ENCODE data around the gene PID1.

PID1 gene

DNA sequence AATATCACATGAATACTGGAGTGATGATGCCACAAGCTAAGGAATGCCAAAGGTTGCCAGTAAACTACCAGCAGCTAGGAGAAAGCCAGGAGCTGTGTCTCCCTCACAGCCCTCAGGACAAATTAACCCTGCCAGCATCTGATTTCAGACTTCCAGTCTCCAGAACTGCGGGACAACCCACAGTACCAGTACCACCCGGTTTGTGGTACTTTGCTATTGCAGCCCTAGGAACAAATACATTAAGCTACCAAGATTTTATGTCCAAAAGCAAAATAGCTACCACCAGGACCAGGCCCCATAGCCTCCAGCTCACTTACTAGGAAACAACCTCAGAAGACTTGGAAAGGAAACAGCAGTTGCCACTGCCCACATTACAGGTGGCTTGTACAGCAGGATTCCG lies 10.0 kb downstream of the PID1 start:
- DNase-seq (ENCODE audit: low spot score), result no peak

DNA sequence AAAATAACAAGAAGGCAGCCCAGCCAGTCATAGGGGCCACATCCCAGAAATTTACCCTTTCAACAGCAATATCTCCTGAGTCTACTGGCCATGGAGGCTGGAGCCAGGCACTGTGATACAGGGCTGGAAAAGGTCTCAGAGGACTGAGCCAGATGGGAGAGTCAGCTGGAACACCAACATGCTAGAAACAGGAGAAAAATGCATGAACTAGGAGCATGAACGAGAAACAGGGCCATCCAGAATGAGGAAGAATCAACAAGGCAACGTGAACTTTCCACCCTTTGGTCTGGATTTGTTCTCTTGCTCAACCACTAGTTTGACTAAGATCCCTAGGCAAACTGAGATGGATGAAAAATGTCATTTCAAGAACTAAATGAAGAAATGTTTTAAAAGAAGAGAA lies 13.1 kb downstream of the PID1 start:
- DNase-seq (ENCODE audit: low spot score), result no peak

DNA sequence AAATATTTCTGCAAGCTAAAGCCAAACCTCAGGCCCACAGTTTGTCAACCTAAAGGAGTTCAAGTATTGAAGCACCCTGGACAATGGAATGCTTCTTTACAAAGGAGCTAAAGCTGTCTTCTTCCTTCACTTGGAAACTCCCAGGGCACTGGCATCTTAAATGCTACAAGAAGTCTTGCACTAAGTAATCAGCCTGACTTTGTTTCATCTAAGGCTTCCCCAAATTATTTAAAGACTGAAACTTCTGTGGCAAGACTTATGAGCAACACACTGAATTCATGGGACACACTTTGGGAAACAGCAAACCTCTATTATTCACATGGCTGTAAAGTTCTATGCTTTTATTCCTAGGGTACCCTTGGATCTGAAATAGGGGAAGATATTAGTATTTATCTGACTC lies 14.7 kb downstream of the PID1 start:
- DNase-seq (ENCODE audit: low spot score), result no peak

DNA sequence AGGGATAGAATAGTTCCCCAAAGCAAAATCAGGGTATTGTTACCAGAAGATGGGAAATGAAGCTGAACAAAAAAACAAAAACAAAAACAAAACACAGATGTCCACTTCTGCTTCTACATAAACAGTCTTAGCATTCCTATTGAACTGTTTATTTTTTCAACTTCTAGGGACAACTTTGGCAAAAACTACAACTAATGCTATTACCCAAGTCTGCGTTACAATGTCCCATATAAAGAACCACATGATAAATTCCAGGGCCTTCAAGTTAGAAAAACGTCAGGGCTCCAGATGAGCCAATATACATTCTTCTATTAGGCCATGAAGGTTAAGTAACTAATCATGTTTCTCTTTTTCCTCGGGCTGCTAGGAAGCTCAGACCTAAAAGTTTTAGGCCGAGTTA lies 16.9 kb downstream of the PID1 start:
- DNase-seq (ENCODE audit: low spot score), result no peak

DNA sequence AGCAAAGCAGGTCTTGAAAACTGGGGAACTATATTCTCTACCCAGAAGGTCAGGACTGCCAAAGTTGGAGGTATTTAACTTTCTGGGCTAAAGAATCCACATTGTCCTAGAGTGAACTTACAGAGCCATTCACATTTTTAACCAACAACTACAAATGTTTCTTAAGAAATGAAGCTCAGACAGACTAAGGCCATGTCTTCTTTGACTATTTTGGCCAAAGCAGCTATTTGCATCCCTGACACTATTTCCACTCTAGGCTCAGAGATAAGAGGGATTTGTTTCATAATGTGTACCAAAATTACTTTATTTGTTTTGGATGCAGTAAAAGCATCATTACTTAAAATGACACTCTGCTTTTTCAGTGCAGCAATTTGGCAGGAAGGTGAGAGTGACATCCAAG lies 18.1 kb downstream of the PID1 start:
- DNase-seq (ENCODE audit: low spot score), result no peak

DNA sequence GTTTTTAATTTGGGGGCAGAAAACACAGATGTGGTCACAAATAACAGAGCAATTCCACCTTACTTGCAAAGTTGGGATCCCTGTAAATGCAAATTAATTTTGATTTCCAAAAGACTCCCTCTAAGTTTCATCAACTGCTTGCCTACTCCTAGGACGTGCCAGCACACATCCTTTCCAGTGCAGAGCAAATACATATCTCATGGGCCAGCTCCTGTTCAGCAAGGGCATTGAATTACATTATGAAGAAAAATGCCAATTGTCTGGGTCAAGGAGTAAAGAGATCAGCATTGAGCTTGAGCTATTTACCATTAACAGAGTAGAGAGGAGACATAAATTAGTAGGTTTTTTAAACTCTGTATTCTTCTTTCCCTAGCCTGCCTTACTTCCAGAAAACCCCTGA lies 18.8 kb downstream of the PID1 start:
- DNase-seq (ENCODE audit: low spot score), result no peak

DNA sequence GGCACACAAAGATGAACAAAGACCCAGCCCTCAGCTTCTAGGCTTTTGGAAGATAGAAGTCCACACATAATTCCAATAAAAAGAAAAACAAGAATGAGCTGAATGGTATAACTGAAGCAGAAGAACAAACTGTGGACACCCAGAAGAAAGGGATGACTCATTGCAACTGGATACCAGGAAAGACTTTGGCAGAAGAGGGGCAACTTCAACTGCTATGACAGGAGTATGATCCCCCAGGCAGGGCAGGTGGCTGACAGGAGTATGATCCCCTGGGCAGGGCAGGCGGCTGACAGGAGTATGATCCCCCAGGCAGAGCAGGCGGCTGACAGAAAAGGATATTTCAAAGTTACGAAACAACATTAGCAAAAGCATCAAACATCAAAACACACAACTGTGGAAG lies 21.6 kb downstream of the PID1 start:
- DNase-seq (ENCODE audit: low spot score), result no peak

DNA sequence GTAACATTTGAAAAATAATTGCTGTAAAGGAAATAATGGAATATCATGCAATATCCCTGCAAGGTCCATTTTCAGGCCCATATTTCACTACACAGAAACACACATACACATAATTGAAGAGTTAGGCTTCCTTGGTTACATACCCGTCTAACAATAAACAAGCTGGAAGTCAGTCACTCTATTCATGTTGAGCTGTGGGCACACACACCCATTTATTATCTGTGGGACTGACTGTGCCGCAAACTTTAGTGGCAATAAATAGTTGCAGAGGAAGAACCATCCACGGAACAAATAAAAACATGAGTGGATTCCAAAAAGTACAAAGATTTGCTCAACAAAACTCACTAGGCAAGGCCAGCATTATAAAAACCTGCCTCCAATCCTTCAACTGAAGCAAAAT lies 24.8 kb downstream of the PID1 start:
- DNase-seq (ENCODE audit: low spot score), result no peak

DNA sequence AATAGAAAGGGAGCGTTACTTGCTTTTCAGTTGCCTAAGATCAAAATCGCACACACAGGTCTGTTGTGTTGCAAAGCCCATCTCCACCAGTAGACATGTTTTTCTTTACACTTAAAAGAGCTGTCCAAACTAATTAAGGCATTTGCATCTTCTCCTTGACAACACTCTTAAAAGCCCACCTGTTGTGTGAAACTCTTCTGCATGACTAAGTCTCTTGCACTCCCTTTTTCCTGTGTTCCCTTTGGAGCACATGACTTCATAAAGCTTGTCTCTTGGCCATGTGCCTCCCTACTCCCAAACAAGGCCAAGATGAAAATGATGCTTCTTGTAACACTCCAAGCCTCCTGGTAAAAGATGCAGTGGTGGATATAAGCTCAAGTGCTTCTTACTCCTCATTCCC lies 26.1 kb downstream of the PID1 start:
- no peak for DNase-seq (ENCODE audit: low spot score)

DNA sequence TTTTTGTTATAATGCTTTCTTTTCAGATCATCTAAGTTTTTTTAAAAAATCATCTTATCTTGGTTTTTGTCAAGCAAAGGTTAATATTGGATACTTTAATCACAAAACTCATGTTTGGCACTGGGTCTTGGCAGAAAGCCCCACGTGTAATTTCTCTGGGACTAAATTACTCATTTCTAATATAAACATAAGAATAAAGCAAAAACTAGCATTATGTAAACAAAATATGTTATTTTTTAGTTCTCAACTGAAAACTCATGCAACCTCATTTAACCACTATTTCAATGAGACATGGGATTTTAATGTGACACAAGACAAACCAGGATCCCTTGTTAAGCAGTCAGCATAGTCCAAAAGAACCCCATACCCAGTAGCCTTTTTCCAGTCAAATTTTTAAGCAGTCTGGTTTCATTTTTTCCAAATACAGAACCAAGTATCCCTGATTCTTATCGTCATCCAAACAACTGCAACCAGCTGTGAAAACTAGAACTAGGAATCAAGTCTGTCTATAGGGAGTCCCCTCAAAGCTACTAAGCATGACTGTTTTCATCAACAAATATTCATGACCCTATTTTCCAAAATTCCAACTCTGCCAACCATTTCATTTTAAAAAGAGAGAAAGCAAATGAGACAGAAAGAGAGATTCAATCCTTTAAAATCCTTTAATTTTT lies 27.1 kb downstream of the PID1 start:
- DNase-seq (ENCODE audit: low spot score), result no peak

DNA sequence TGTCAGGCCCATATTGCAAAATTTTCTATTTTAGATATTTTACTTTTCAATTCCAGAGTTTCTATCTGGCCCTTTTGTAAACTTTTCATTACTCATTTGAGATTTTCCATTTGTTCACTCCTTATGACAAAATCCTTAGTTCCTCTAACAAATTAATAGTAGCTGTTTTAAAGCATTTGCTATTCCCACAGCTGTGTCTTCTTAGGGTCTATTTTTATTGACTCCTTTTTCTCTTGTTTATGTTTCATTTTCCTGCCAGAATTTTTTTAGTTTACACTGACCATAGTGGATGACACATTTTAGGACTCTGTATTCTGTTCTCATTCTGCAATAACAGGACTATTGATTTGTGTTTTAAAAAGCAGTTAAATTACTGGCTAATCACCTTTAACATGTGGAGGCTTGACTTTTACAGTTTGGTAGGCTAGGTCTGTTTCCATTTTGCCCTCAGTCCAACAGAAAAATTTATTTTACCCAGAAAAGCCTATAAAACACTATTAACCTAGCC lies 30.0 kb downstream of the PID1 start:
- no peak for DNase-seq (ENCODE audit: low spot score)

DNA sequence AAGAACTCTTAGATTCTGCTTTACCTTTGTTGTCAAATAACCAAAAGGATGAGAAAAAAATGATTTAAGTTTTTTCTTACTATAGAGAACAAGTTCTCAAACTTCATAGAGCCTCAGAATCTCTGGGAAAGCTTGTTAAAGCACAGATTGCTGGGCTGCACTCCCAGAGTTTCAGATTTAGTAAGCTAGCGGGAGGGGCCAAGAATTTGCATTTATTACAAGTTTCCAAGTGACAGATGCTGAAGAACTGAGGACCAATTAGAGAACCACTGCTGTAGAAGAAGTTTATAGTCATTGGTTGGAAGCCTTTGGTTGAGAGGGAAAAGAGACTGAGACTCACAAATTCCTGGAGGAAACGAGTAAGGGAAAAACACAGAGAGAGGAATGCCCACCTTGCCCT lies 32.1 kb downstream of the PID1 start:
- DNase-seq (ENCODE audit: low spot score), result no peak

DNA sequence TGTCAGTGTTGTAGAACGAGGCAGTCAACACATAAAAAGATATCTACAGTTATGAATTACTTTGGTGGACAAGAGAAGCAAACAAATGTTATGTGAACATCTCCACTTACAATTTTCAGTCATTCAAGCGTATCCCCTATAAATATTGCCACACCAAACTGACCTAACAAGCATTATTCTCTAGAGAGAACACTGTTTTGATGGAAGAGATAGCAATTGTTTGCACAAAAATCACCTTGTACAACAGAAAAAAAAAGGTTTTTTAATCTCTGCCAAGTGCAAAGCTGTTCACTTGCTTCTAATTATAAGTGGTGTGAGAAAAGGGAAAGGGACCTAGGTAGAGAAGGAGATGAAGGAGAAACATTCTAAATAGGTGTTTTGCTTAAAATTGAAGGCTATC lies 33.8 kb downstream of the PID1 start:
- no peak for DNase-seq (ENCODE audit: low spot score)

DNA sequence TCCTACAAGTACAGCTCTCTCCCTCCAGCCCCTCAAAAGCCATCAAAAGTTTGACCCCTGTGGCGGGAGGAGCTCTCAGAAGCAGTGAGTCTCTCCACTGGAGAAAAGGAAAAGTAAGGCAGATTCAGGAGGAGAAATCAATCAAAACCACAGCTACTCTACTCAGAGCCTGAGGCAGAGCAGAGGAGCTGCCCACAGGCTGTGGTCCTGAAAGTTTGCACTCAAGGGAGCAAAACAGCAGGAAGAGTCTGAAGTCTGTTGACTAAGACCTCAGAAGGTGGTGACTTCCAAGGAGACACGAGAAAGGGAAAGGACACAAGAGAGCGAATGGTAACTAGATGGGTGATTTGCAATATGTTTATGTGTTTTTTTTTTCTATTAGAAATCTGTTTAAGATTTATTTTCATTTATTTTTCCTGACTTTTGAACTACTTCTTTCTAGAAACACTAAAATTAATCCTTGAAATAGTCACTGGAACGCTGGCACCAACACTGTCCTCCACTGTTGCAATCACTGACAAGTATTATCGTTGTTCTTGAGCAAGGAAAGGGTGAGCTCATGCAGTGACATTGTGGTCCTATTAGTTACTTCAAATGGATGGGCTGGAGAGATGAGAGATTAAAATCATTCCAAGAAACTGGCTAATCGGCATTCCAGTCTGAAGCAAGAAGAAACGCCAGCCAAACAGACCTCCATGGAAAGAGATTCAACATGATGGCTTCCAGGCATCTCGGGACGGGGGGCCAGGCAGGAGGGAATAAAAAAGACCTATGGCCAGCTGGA lies 35.8 kb downstream of the PID1 start:
- DNase-seq (ENCODE audit: low spot score), result peak; percentile 63

DNA sequence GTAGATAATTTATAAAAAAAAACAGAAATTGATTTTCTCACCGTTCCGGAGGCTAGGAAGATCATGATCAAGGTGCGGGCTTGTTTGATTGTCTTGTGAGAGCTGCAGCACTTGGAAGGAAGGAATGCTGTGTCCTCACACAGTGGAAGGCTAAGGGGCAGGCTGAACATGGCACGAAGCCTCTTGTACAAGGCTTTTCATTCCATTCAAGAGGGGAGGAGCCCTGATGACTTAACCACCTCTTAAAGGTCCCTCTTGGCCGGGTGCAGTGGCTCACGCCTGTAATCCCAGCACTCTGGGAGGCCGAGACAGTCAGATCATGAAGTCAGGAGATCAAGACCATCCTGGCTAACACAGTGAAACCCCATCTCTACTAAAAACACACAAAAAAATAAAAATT lies 39.2 kb downstream of the PID1 start:
- no peak for DNase-seq (ENCODE audit: low spot score)

DNA sequence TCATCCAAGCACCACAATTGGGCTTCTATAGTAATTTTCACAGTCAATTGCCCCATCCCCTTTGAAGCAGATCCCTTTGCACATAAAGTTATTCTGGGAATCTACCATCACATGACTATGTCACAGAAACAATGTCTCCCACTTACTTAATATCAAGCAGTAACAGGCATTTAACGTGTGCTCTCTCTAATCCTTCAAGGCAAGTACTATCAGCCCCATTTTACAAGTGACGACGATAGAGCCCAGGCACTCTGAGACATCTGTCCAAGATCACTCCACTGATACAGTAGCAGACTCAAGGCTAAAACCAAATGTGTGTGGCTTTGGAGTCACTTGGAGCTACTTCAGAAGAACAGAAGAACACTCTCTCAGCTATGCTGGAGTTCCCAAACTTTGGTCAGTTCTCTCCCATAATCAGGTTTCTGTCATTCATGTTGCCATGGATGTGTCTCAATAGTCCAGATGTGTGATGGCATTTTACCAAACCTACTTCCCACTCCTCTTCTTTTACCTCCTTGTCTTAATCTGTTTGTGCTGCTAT lies 39.7 kb downstream of the PID1 start:
- DNase-seq (ENCODE audit: low spot score), result no peak

DNA sequence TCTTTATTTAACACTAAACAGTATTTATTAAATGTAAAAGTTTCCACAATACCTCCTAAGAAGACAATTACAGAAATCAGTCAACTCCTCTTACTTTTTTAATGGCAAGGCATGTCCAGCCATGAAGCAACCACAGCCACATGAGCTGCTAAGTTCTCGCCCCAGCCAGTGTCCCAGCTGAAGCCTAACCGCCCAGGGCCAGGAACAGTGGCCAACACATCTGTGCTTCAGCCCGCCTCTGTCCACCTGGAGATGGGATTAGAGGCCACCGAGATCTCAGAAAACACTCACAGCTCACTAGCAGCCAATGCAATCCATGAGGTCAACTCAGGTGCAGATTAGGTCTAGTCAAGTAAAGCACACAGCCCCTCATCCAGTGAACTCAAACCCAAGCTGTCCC lies 40.2 kb downstream of the PID1 start:
- DNase-seq (ENCODE audit: low spot score), result no peak

DNA sequence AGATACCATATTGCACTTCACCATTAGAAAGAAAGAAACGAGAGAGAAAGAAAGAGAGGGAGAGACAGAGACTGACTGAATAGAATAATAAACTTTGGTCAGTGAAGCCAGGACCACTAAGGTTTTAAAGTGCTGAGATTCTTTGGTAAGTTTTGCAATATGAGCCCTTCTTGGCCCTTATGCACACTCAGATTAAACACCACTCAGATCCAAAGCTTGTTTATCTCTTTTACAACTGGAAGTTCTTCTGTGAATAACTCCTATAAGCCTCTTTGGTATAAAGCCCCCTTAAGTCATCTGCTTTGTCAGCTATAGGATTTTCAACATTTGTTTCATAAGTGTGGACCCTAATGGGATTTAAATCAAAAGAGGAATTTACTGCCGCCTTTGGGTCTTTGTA lies 40.8 kb downstream of the PID1 start:
- DNase-seq (ENCODE audit: low spot score), result no peak

DNA sequence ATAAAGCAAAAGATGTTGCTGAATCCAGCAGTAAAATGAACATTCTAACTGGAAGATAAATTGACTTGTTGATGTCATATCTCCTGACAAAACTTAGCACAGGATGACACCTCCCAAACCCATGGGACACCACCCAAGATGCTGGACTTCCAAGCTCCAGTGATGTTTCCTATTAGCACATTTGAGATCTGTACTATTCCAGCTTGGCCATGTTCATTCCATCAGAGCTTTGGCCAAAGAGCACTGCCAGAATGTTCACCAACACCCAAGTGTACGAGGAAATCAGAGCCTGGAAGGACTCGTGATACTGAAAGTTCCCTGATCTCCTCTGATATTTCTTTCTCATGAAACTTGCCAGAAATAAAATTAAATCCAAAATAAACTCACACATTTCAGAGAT lies 44.7 kb downstream of the PID1 start:
- DNase-seq (ENCODE audit: low spot score), result no peak

DNA sequence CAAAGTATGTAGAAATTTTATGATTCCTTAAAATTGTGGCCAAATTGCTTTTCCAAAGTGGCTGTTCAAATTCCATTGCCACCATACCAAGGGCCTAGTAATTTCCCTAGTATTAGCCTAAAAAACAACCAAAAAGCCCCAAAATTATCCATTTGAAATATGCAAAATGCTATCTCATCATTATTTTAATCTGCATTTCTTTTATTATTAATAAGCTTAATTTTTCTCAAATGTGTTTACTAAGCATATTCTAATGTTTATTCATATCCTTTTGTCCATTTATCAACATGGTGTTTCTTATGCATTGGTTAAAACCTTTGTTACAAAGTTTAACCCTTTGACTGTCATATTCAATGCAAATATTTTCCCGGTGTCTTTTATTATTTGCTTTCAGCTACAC lies 48.0 kb downstream of the PID1 start:
- no peak for DNase-seq (ENCODE audit: low spot score)

DNA sequence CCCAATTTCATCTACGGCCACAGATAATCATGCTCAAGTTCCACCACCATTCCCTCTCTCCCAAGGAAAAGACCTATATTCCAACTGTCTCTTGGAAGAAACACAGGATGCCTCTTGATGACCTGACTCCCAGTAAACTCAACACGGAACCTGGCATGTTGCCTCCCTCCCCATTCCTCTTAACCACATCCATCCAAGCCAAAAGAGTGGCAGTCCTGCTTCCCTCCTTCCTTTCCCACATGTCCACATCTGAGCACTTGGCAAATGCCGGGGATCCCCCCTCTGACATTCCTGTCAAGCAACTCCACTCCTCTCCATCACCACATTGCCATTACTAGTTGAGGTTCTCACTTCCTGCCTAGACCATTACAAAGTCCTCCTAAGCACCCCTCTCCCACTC lies 49.4 kb downstream of the PID1 start:
- DNase-seq (ENCODE audit: low spot score), result no peak

DNA sequence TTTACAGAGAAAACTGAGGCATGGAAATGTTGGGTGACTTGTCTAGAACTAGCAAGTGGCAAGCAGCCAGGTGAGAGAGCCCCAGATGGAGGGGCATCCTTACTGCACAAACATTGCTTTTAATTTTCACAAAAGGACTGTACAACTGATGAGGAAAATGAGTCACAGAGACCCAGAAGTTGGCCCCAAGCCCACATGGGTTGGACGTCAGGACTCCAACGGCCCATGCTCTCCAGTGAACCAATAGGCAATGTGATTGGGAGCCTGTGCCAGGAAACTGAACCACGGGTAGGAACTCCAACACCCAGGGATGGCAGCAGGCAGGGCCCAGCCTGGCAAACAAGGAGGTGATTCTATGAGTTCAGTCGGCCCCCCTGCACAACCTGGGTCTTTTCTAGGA lies 50.8 kb downstream of the PID1 start:
- no peak for DNase-seq (ENCODE audit: low spot score)

DNA sequence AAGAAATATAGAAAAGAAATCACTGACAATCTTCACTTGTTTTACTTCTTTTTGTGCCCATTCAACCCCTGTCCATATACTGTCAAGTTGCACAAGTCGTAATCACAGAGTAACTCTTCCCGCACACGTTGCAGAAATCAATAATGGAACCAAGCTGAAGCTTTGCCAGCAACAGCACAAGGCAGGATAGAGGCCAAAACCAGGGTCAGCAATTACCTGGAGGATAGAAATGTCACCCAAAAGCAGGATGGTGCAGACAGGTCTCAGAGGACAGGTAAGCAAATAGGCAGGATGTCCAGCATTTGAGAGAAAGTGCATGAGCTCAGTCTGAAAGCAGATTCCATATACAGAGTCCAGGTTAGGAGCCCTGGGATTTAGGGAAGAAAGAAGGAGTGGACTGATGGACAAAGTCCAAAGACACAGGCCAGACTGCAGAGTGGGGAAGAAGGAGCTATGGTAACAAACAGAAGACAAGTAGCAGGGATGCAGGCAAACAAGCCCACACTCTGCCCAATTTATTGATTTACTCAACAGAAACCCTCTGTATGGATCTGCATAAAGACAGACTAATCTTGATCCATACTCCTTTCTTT lies 52.7 kb downstream of the PID1 start:
- DNase-seq (ENCODE audit: low spot score), result no peak

All from AG20443 (cell line).